A549 treated with RU486 at 1 μM for 4 hours (cell line): Measurements from ENCODE around the gene TTN. TPM values are rescaled to one million over a fixed set of nuclear protein-coding genes. Genes with fewer than 3 reads are reported as not detected.

Experiments used
- total RNA-seq: library from RNA; stranded (reverse); fragments of 200-300 nt; extraction: Qiagen RNA extraction; gene quantifications from 5 replicates; pipeline ENCODE4 v1.2.3, GENCODE V29; 2022; ENCODE audit warnings: low read depth

The TTN gene
- total RNA-seq = under 0.01 TPM in 5 replicates

DNA sequence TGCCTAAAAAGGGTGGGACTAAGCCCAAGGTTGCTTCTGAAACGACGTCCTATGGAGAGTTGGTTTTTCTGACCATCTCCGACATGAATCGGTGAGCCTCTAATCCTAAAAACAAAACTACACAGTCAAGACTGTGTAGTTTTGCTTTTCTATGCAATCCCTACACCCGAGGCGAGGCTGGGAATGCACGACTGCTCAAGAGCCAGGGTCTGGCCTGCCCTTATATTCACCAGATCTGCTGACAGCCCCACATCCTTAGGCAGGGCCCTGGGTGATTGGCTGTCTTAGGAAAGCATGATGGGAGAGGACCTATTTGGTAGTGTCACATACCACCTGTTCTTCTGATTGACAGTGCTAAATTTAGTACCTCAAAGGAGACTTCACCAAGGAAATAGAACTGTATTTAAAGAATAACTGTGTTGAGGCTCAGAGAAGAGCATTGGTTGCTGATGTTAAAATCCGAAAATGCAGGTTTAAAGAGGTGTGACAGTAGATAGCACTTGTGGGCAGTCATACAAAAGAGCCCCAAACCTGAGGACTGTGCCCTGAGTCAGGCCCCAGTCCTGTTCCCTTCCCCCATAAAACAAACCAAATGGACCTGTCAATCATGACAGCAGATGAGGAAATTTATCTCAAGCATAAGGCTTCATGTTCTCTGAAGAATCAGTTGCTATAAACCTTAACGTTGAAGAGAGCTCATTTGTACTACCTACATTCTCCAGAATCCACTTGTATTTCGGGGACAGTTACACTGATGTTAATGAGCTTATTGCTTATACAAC, at the start of gene TTN:
Gene TTN, minus strand, starts transcription at position 197 of the 782 bp plus-strand sequence. CDS start 2,781 bp downstream, outside the sequence.

DNA sequence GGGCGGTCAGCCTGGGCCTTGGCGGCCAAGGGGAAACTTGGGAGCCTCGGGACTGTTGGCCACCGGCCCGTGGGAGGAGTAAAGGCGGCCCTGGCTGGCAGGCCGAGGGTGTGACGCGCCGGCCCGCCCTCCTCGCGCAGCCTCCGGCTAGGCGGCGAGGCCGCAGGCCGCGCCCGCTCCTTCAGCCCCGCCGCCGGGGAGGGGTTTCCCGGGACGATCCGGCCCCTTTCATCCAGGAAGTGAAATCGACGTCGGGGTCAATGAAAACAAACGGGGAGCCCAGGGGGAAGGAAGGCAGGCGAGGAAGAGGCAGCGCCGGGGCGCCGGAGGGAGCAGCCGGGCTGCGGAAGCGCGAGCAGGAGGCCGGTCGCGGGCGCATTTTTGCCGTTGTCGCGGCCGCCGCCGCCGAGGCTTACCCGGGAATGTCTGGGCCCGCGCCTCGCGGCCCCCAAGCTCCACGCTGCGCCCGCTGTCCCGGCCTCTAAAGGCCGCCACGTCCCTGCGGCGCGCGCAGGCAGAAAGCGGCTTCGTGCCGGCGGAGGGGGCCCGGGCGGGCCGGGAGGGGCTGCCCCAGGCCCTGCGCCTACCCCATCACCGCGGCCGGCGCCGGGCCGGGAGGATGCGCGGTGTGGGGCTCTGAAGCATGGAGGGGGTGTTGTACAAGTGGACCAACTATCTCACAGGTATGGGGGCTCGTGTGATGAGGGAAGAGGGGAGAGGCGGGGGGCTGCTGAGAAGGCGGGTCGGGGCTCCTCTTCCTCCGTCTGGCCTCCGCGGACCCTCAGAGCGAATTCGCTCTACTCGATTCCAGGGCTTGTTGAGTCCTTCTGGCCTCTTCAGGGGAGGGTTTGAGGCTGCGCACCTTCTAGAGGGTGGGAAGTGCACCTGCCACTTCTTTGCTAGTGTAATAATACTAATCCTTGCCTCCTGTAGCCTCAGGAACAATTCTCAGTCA, 326.7 kb downstream of the TTN start, which contains the start of gene PLEKHA3:
Gene PLEKHA3, plus strand, starts transcription at position 231 of the 955 bp plus-strand sequence. Its CDS starts 413 bp downstream, at position 644.

GRCh38 chr2:178478439-178479274, 328.6 kb downstream of the TTN start, which contains the start of gene FKBP7:
Gene FKBP7, minus strand, starts transcription at chr2:178478600. Its CDS starts 101 bp downstream, at chr2:178478499.

Other genes starting within 250 kb of the TTN start
- gene CCDC141, start 242.7 kb upstream of the TTN start, total RNA-seq = not detected in 5 replicates